HL-60 (cell line): ENCODE data around the gene MYCL.

Experiments
- SPI1 ChIP-seq: IDR thresholded peaks from 2 replicates; pipeline ENCODE4 v1.6.1; 2012; ENCODE audit warnings: low read depth, mild to moderate bottlenecking, borderline replicate concordance
- TF ChIP-seq, protein P1 (sequence below): IDR thresholded peaks from one replicate; pipeline ENCODE4 v1.5.1; 2011; ENCODE audit warnings: low read length, control low read depth, inconsistent platforms; ENCODE audit not compliant: insufficient read depth

DNA sequence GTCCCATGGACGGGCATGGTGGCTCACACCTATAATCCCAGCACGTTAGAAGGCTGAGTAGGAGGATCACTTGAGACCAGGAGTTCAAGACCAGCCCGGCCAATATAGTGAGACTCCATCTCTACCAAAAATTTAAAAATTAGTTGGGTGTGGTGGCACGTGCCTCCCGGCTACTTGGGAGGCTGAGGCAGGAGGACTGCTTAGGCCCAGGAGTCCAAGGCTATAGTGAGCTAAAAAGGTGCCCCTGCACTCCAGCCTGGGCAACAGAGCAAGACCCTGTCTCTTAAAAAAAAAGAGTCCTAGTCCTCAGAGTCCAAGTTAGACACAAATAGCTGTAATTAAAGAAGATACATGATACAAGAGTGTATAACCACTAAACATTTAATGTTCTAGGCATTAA, 38.5 kb downstream of the MYCL start:
- TF ChIP-seq, protein P1, sequence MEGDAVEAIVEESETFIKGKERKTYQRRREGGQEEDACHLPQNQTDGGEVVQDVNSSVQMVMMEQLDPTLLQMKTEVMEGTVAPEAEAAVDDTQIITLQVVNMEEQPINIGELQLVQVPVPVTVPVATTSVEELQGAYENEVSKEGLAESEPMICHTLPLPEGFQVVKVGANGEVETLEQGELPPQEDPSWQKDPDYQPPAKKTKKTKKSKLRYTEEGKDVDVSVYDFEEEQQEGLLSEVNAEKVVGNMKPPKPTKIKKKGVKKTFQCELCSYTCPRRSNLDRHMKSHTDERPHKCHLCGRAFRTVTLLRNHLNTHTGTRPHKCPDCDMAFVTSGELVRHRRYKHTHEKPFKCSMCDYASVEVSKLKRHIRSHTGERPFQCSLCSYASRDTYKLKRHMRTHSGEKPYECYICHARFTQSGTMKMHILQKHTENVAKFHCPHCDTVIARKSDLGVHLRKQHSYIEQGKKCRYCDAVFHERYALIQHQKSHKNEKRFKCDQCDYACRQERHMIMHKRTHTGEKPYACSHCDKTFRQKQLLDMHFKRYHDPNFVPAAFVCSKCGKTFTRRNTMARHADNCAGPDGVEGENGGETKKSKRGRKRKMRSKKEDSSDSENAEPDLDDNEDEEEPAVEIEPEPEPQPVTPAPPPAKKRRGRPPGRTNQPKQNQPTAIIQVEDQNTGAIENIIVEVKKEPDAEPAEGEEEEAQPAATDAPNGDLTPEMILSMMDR = no peak
- no peak for TF ChIP-seq SPI1
